ENCODE data around the gene ENTREP3.
"Not testable (repeated sequence)": the region's sequence is repeated elsewhere in the genome, so short reads cannot be mapped to it uniquely, and the experiment has no call there.

ENTREP3 gene

GRCh38 chr1:155220211-155220965, 34.9 kb downstream of the ENTREP3 start:
- not testable (repeated sequence) for DNase-seq

- no peak for DNase-seq
These were observed 35.7 kb downstream of the ENTREP3 start for GRCh38 chr1:155219592-155220031.

GRCh38 chr1:155218854-155219591, 36.3 kb downstream of the ENTREP3 start:
- DNase-seq, result no peak

GRCh38 chr1:155214702-155215101, 40.6 kb downstream of the ENTREP3 start:
- not testable (repeated sequence) for DNase-seq

GRCh38 chr1:155212051-155212440, 43.2 kb downstream of the ENTREP3 start:
- not testable (repeated sequence) for DNase-seq

- DNase-seq, result not testable (repeated sequence)
These were observed 43.8 kb downstream of the ENTREP3 start for GRCh38 chr1:155211381-155212050.

- no peak for DNase-seq
These were observed 44.8 kb downstream of the ENTREP3 start for GRCh38 chr1:155210314-155211104.

- DNase-seq, result no peak
These were observed 46.0 kb downstream of the ENTREP3 start for GRCh38 chr1:155209312-155209721.

GRCh38 chr1:155208541-155209311, 46.6 kb downstream of the ENTREP3 start, which contains the start of gene MTX1:
Gene MTX1 (plus strand): TSS chr1:155208695. CDS start chr1:155208805, 110 bp downstream.
- peak; percentile 89 for DNase-seq

GRCh38 chr1:155207806-155208540, 47.3 kb downstream of the ENTREP3 start, which contains the start of gene THBS3:
Gene THBS3 (minus strand): TSS chr1:155207897. CDS start chr1:155207876, 21 bp downstream.
- DNase-seq, result no peak

GRCh38 chr1:155206891-155207805, 48.1 kb downstream of the ENTREP3 start:
- peak; percentile 95 for DNase-seq

GRCh38 chr1:155205969-155206593, 49.2 kb downstream of the ENTREP3 start:
- no peak for DNase-seq

GRCh38 chr1:155205035-155205434, 50.2 kb downstream of the ENTREP3 start:
- DNase-seq, result no peak

- DNase-seq, result no peak
These were observed 52.4 kb downstream of the ENTREP3 start for GRCh38 chr1:155202731-155203515.

GRCh38 chr1:155202198-155202597, 53.1 kb downstream of the ENTREP3 start:
- no peak for DNase-seq

- DNase-seq, result no peak
These were observed 54.4 kb downstream of the ENTREP3 start for GRCh38 chr1:155200920-155201319.

GRCh38 chr1:155199792-155200191, 55.5 kb downstream of the ENTREP3 start:
- no peak for DNase-seq

GRCh38 chr1:155198547-155198906, 56.8 kb downstream of the ENTREP3 start:
- DNase-seq, result no peak

Measured in activated CD4-positive, alpha-beta T cell treated with anti-CD3 and anti-CD28 coated beads, Interleukin-2, amount 50 U/mL, for 1 hour (primary cell).